Neural cell (in vitro differentiated cells): Measurements from ENCODE around the gene LHPP. TPM values are rescaled to one million over a fixed set of nuclear protein-coding genes. Genes with fewer than 3 reads are reported as not detected.

Source experiments
- H2AFZ ChIP-seq: fragments of 200-600, 300-800 bp; sonication (generic), shearing (Covaris generic); 2 replicates; pipeline ENCODE4 v1.6.0; 2014; ENCODE audit warnings: low read depth, mild to moderate bottlenecking, antibody characterized with exemption, low read length, moderate library complexity
- H3F3A ChIP-seq: fragments of 200-600 bp; shearing (Covaris generic); 2 replicates; pipeline ENCODE4 v1.6.1; 2016; ENCODE audit warnings: mild to moderate bottlenecking, moderate library complexity, mixed read lengths, antibody characterized with exemption, low read length; ENCODE audit not compliant: insufficient read depth, poor library complexity, severe bottlenecking
- H3K27ac ChIP-seq: fragments of 200-600, 300-800 bp; sonication (generic), shearing (Covaris generic); 2 replicates; pipeline ENCODE4 v1.5.1; 2014; ENCODE audit warnings: mild to moderate bottlenecking, low read length, moderate library complexity
- H3K27me3 ChIP-seq: fragments of 300-800, 200-600 bp; sonication (generic), shearing (Covaris generic); 2 replicates; pipeline ENCODE4 v1.6.0; 2014; ENCODE audit warnings: mild to moderate bottlenecking, low read depth, low read length, moderate library complexity; ENCODE audit not compliant: insufficient read depth
- H3K36me3 ChIP-seq: fragments of 300-800, 200-600 bp; sonication (generic), shearing (Covaris generic); 2 replicates; pipeline ENCODE4 v1.5.1; 2014; ENCODE audit warnings: mild to moderate bottlenecking, antibody characterized with exemption, low read length, moderate library complexity; ENCODE audit not compliant: insufficient read depth
- H3K4me2 ChIP-seq: fragments of 300-800, 200-600 bp; sonication (generic), shearing (Covaris generic); 2 replicates; pipeline ENCODE4 v1.6.0; 2014; ENCODE audit warnings: mild to moderate bottlenecking, low read length
- H3K4me3 ChIP-seq: fragments of 300-800, 200-600 bp; sonication (generic), shearing (Covaris generic); 2 replicates; pipeline ENCODE4 v1.5.1; 2014; ENCODE audit warnings: mild to moderate bottlenecking, low read length, moderate library complexity
- H3K79me2 ChIP-seq: fragments of 200-600 bp; shearing (Covaris generic); replicated peaks from 2 replicates; pipeline ENCODE4 v1.6.0; 2014; ENCODE audit warnings: mild to moderate bottlenecking, low read length, moderate library complexity; ENCODE audit not compliant: insufficient read depth
- H3K9ac ChIP-seq: fragments of 300-800, 200-600 bp; sonication (generic), shearing (Covaris generic); 2 replicates; pipeline ENCODE4 v1.6.1; 2016; ENCODE audit warnings: mild to moderate bottlenecking, low read length, mixed read lengths
- H3K9me2 ChIP-seq: fragments of 200-600 bp; shearing (Covaris generic); 2 replicates; pipeline ENCODE4 v1.6.1; 2016; ENCODE audit warnings: mild to moderate bottlenecking, low read length, mixed read lengths; ENCODE audit not compliant: insufficient read depth
- H3K9me3 ChIP-seq: fragments of 200-600, 300-800 bp; sonication (generic), shearing (Covaris generic); 2 replicates; pipeline ENCODE4 v1.6.1; 2016; ENCODE audit warnings: mild to moderate bottlenecking, mixed run types, low read length, moderate library complexity, mixed read lengths
- H4K20me1 ChIP-seq: fragments of 200-600 bp; shearing (Covaris generic); 2 replicates; pipeline ENCODE4 v1.6.1; 2016; ENCODE audit warnings: mild to moderate bottlenecking, mixed run types; ENCODE audit not compliant: insufficient read depth
- CTCF ChIP-seq: fragments of 450-650 bp; IDR thresholded peaks from 2 replicates; pipeline ENCODE4 v1.5.1; 2014; ENCODE audit warnings: antibody characterized with exemption, mild to moderate bottlenecking, moderate library complexity; ENCODE audit not compliant: poor library complexity, severe bottlenecking
- EZH2 ChIP-seq: fragments of 200-600, 300-800 bp; shearing (Covaris generic), sonication (generic); IDR thresholded peaks from 2 replicates; pipeline ENCODE4 v1.6.1; 2014; ENCODE audit warnings: antibody characterized with exemption, low read length, borderline replicate concordance, mild to moderate bottlenecking; ENCODE audit not compliant: insufficient read depth, poor library complexity, severe bottlenecking
- MXI1 ChIP-seq: fragments of 450-650 bp; conservative IDR thresholded peaks from 2 replicates; pipeline ENCODE4 v1.6.1; 2014; ENCODE audit warnings: antibody characterized with exemption, mild to moderate bottlenecking; ENCODE audit not compliant: poor library complexity, severe bottlenecking
- RAD21 ChIP-seq: fragments of 450-650 bp; conservative IDR thresholded peaks from 2 replicates; pipeline ENCODE4 v1.6.1; 2014; ENCODE audit warnings: antibody characterized with exemption, mild to moderate bottlenecking, moderate library complexity
- REST ChIP-seq: IDR thresholded peaks from 2 replicates; pipeline ENCODE4 v1.6.1; 2012; ENCODE audit warnings: borderline replicate concordance
- SMC3 ChIP-seq: fragments of 450-650 bp; conservative IDR thresholded peaks from 2 replicates; pipeline ENCODE4 v1.6.1; 2014; ENCODE audit warnings: antibody characterized with exemption, mild to moderate bottlenecking, moderate library complexity; ENCODE audit not compliant: poor library complexity
- TAF1 ChIP-seq: IDR thresholded peaks from 2 replicates; pipeline ENCODE4 v1.6.1; 2012; ENCODE audit warnings: low read depth
- polyA plus RNA-seq: library from polyadenylated mRNA; depleted of rRNA; stranded (reverse); fragments of >200 nt; gene quantifications from 2 replicates; pipeline ENCODE4 v1.2.3, GENCODE V29; 2014

The LHPP gene
- polyA plus RNA-seq, 1 donor from 2014 or later = 16.0 TPM

- no peaks in the 10 kb centered on the region for H3K27me3 ChIP-seq
- no peaks in the 10 kb centered on the region for H4K20me1 ChIP-seq
- H3F3A ChIP-seq = no peaks in the 10 kb centered on the region
- no peak overlapping the region for H3K9ac ChIP-seq
- no peak overlapping the region for H3K27ac ChIP-seq
- no peak overlapping the region for H2AFZ ChIP-seq
- peaks cover 8% of the 10 kb centered on the region for H3K9me3 ChIP-seq
- no peak overlapping the region for H3K4me3 ChIP-seq
- TF ChIP-seq CTCF = no peak
- no peak for TF ChIP-seq RAD21
- no peak for TF ChIP-seq EZH2
- no peak for TF ChIP-seq MXI1
- no peaks in the 10 kb centered on the region for H3K9me2 ChIP-seq
- no peak overlapping the region for H3K4me2 ChIP-seq
- H3K36me3 ChIP-seq = no peaks in the 10 kb centered on the region
- H3K79me2 ChIP-seq = no peaks in the 10 kb centered on the region
Observed at GRCh38 chr10:124596116-124596785, 134.6 kb downstream of the LHPP start.

- no peaks in the 10 kb centered on the region for H4K20me1 ChIP-seq
- TF ChIP-seq MXI1 = no peak
- no peak for TF ChIP-seq REST
- no peak for TF ChIP-seq TAF1
- no peak for TF ChIP-seq EZH2
- no peak for TF ChIP-seq SMC3
- H3K79me2 ChIP-seq = no peaks in the 10 kb centered on the region
- no peak overlapping the region for H3K27ac ChIP-seq
- H3K36me3 ChIP-seq = no peaks in the 10 kb centered on the region
- no peaks in the 10 kb centered on the region for H3F3A ChIP-seq
- peaks cover 3% of the 10 kb centered on the region for H3K9me3 ChIP-seq
- no peak overlapping the region for H3K9ac ChIP-seq
- no peak overlapping the region for H3K4me2 ChIP-seq
- no peaks in the 10 kb centered on the region for H3K27me3 ChIP-seq
- no peak overlapping the region for H3K4me3 ChIP-seq
- H3K9me2 ChIP-seq = no peaks in the 10 kb centered on the region
- H2AFZ ChIP-seq = no peak overlapping the region
Observed at GRCh38 chr10:124596962-124597845, 135.6 kb downstream of the LHPP start.
